HEK293 (cell line): ENCODE data around the gene NINL.

Experiments
- CTCF ChIA-PET: fragments of 350-600 bp; formaldehyde crosslinking; extraction: SDS; loops from one replicate; lab custom pipeline; 2021; ENCODE audit warnings: antibody characterized with exemption; lab: Yijun Ruan, JAX
- POLR2A ChIA-PET: fragments of 300-600 bp; formaldehyde crosslinking; extraction: SDS; loops from one replicate; lab custom pipeline; 2020; ENCODE audit warnings: antibody characterized with exemption, inconsistent platforms; lab: Yijun Ruan, JAX
- H3K27ac ChIP-seq: fragments of 200-500 bp; sonication (Bioruptor generic); 2 replicates; pipeline ENCODE4 v1.5.1; 2014; ENCODE audit warnings: low read depth, low read length, control low read depth, inconsistent platforms; ENCODE audit errors: extremely low read depth
- H3K36me3 ChIP-seq, 2 experiments: fragments of 200-500 bp in 1 of 2; sonication (Bioruptor generic) in 1 of 2; 1 replicate in 1 of 2; 2 replicates in 1 of 2; pipeline ENCODE4 v1.5.1; 2014 to 2017; ENCODE audit warnings: inconsistent platforms in 2 of 2, low read length in 2 of 2; ENCODE audit not compliant: control insufficient read depth in 2 of 2, insufficient read depth in 1 of 2
- H3K4me1 ChIP-seq: fragments of 200-500 bp; sonication (Bioruptor generic); 2 replicates; pipeline ENCODE4 v1.5.1; 2014; ENCODE audit warnings: mild to moderate bottlenecking, low read length, inconsistent platforms; ENCODE audit not compliant: control insufficient read depth, insufficient read depth
- H3K4me3 ChIP-seq: 2 replicates; pipeline ENCODE4 v1.5.1; 2011; ENCODE audit warnings: low read depth, mild to moderate bottlenecking, control low read depth, low read length, moderate library complexity
- H3K9me3 ChIP-seq: fragments of 200-500 bp; sonication (Bioruptor generic); 2 replicates; pipeline ENCODE4 v1.5.1; 2014; ENCODE audit warnings: low read depth, low read length, inconsistent platforms; ENCODE audit not compliant: control insufficient read depth, insufficient read depth
- BCL11A ChIP-seq: fragments of 450-650 bp; formaldehyde crosslinking; IDR thresholded peaks from 2 replicates; pipeline ENCODE4 v1.5.1; 2016; ENCODE audit warnings: low read depth, missing biosample characterization, missing genetic modification characterization
- BCL11B ChIP-seq: fragments of 450-650 bp; formaldehyde crosslinking; IDR thresholded peaks from 2 replicates; pipeline ENCODE4 v1.5.1; 2016; ENCODE audit warnings: low read depth, missing biosample characterization, missing genetic modification characterization
- EGR2 ChIP-seq: fragments of 450-650 bp; formaldehyde crosslinking; IDR thresholded peaks from 2 replicates; pipeline ENCODE4 v1.5.1; 2016; ENCODE audit warnings: low read depth, missing biosample characterization, missing genetic modification characterization
- GFI1B ChIP-seq: fragments of 450-650 bp; formaldehyde crosslinking; IDR thresholded peaks from 2 replicates; pipeline ENCODE4 v1.5.1; 2016; ENCODE audit warnings: missing biosample characterization, missing genetic modification characterization
- GLIS1 ChIP-seq: fragments of 450-650 bp; formaldehyde crosslinking; IDR thresholded peaks from 2 replicates; pipeline ENCODE4 v1.5.1; 2016; ENCODE audit warnings: missing biosample characterization, missing genetic modification characterization
- MEIS1 ChIP-seq: sonication (generic); formaldehyde crosslinking; IDR thresholded peaks from 2 replicates; pipeline ENCODE4 v1.8.1; 2022; ENCODE audit warnings: missing genetic modification reagents, mild to moderate bottlenecking, borderline replicate concordance
- OVOL3 ChIP-seq: fragments of 450-650 bp; formaldehyde crosslinking; IDR thresholded peaks from 2 replicates; pipeline ENCODE4 v1.5.1; 2016; ENCODE audit warnings: missing biosample characterization, missing genetic modification characterization
- ZBTB1 ChIP-seq: fragments of 450-650 bp; formaldehyde crosslinking; IDR thresholded peaks from 2 replicates; pipeline ENCODE4 v1.5.1; 2016; ENCODE audit warnings: missing biosample characterization, missing genetic modification characterization
- ZBTB6 ChIP-seq: fragments of 450-650 bp; formaldehyde crosslinking; IDR thresholded peaks from 2 replicates; pipeline ENCODE4 v1.5.1; 2017; ENCODE audit warnings: missing biosample characterization, missing genetic modification characterization
- ZBTB7A ChIP-seq: fragments of 450-650 bp; formaldehyde crosslinking; IDR thresholded peaks from 2 replicates; pipeline ENCODE4 v1.5.1; 2016; ENCODE audit warnings: low read depth, missing biosample characterization, missing genetic modification characterization
- ZNF10 ChIP-seq: fragments of 450-650 bp; formaldehyde crosslinking; IDR thresholded peaks from 2 replicates; pipeline ENCODE4 v1.5.1; 2017; ENCODE audit warnings: missing biosample characterization, missing genetic modification characterization
- ZNF121 ChIP-seq: fragments of 450-650 bp; formaldehyde crosslinking; IDR thresholded peaks from 2 replicates; pipeline ENCODE4 v1.5.1; 2016; ENCODE audit warnings: missing biosample characterization, missing genetic modification characterization
- ZNF132 ChIP-seq: fragments of 450-650 bp; formaldehyde crosslinking; IDR thresholded peaks from 2 replicates; pipeline ENCODE4 v1.5.1; 2017; ENCODE audit warnings: missing biosample characterization, missing genetic modification characterization, borderline replicate concordance
- ZNF169 ChIP-seq: fragments of 450-650 bp; formaldehyde crosslinking; IDR thresholded peaks from 2 replicates; pipeline ENCODE4 v1.5.1; 2016; ENCODE audit warnings: missing biosample characterization, missing genetic modification characterization
- ZNF398 ChIP-seq: fragments of 450-650 bp; formaldehyde crosslinking; IDR thresholded peaks from 2 replicates; pipeline ENCODE4 v1.5.1; 2017; ENCODE audit warnings: missing biosample characterization, missing genetic modification characterization
- ZNF48 ChIP-seq: fragments of 450-650 bp; formaldehyde crosslinking; IDR thresholded peaks from 2 replicates; pipeline ENCODE4 v1.5.1; 2016; ENCODE audit warnings: missing biosample characterization, missing genetic modification characterization
- ZNF561 ChIP-seq: fragments of 450-650 bp; IDR thresholded peaks from 2 replicates; pipeline ENCODE4 v1.5.1; 2018; ENCODE audit warnings: missing biosample characterization, missing genetic modification characterization, borderline replicate concordance
- ZNF670 ChIP-seq: fragments of 450-650 bp; formaldehyde crosslinking; IDR thresholded peaks from 2 replicates; pipeline ENCODE4 v1.5.1; 2016; ENCODE audit warnings: missing biosample characterization, missing genetic modification characterization, low read depth
- ZNF692 ChIP-seq: fragments of 450-650 bp; formaldehyde crosslinking; IDR thresholded peaks from 2 replicates; pipeline ENCODE4 v1.5.1; 2016; ENCODE audit warnings: missing biosample characterization, missing genetic modification characterization
- ZNF830 ChIP-seq: fragments of 450-650 bp; IDR thresholded peaks from 2 replicates; pipeline ENCODE4 v1.5.0; 2018; ENCODE audit warnings: missing biosample characterization, missing genetic modification characterization, low read depth, mild to moderate bottlenecking, moderate library complexity
- ZXDB ChIP-seq: fragments of 450-650 bp; formaldehyde crosslinking; IDR thresholded peaks from 2 replicates; pipeline ENCODE4 v1.5.1; 2016; ENCODE audit warnings: missing biosample characterization, missing genetic modification characterization
- TF ChIP-seq, protein P1 (sequence below): fragments of 450-650 bp; formaldehyde crosslinking; IDR thresholded peaks from 2 replicates; pipeline ENCODE4 v1.5.1; 2016; ENCODE audit warnings: missing biosample characterization, missing genetic modification characterization, low read depth
- TF ChIP-seq, protein P2 (sequence below): fragments of 450-650 bp; IDR thresholded peaks from 2 replicates; pipeline ENCODE4 v1.5.1; 2018; ENCODE audit warnings: missing biosample characterization, mild to moderate bottlenecking, missing genetic modification characterization

The NINL gene

GRCh38 chr20:25480156-25480555 lies 105.2 kb downstream of the NINL start:
- Histone ChIP-seq H3K9me3 (no peaks in the 10 kb centered on the region), H3K4me3 (no peak overlapping the region), H3K36me3 (peaks cover 0 to 79% of the 10 kb centered on the region in 2 experiments; a peak in 1 of 3 replicates), H3K4me1 (no peaks in the 10 kb centered on the region), H3K27ac (no peak overlapping the region)
- TF ChIP-seq ZNF398 (tag by site-specific recombination) (no peak), ZNF830 (tag by site-specific recombination) (no peak), ZBTB1 (tag by site-specific recombination) (no peak), ZXDB (tag by site-specific recombination) (no peak), BCL11B (tag by site-specific recombination) (no peak), EGR2 (tag by site-specific recombination) (no peak), ZBTB6 (tag by site-specific recombination) (no peak), ZNF169 (tag by site-specific recombination) (no peak), GLIS1 (tag by site-specific recombination) (no peak), ZNF10 (tag by site-specific recombination) (no peak), GFI1B (no peak), OVOL3 (tag by site-specific recombination) (no peak), ZNF670 (tag by site-specific recombination) (no peak)
- TF ChIP-seq, protein P1, sequence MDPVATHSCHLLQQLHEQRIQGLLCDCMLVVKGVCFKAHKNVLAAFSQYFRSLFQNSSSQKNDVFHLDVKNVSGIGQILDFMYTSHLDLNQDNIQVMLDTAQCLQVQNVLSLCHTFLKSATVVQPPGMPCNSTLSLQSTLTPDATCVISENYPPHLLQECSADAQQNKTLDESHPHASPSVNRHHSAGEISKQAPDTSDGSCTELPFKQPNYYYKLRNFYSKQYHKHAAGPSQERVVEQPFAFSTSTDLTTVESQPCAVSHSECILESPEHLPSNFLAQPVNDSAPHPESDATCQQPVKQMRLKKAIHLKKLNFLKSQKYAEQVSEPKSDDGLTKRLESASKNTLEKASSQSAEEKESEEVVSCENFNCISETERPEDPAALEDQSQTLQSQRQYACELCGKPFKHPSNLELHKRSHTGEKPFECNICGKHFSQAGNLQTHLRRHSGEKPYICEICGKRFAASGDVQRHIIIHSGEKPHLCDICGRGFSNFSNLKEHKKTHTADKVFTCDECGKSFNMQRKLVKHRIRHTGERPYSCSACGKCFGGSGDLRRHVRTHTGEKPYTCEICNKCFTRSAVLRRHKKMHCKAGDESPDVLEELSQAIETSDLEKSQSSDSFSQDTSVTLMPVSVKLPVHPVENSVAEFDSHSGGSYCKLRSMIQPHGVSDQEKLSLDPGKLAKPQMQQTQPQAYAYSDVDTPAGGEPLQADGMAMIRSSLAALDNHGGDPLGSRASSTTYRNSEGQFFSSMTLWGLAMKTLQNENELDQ (tag by site-specific recombination), result no peak
- ChIA-PET CTCF (interaction anchor here (0.7 kb wide), 1 partner anchor 181 kb away, joined by 3 read pairs; no protein-coding TSS in a partner anchor), POLR2A (no interaction called here)

DNA sequence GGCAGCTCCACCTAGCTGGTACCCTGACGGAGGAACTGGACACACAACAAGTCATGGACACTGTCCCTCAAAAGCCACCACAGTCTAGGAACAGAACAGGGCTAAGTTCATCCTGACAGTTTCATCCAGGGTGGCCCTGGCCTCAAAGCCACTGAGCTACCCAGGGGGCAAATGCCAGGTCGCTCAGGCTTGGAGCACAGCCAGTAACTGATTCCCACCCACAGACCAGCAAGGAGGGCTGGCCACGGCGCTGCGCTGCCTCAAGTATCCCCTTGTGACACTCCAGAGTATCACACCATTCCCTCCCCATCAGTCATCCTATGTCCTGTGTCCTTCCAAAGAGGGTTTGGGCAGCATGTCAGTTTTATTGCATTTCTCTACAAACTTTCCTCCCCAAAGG lies 105.7 kb downstream of the NINL start:
- no peaks in the 10 kb centered on the region for H3K9me3 ChIP-seq
- POLR2A ChIA-PET, result no interaction called here
- no peak for TF ChIP-seq ZBTB7A (tag by site-specific recombination)
- TF ChIP-seq, protein P2, sequence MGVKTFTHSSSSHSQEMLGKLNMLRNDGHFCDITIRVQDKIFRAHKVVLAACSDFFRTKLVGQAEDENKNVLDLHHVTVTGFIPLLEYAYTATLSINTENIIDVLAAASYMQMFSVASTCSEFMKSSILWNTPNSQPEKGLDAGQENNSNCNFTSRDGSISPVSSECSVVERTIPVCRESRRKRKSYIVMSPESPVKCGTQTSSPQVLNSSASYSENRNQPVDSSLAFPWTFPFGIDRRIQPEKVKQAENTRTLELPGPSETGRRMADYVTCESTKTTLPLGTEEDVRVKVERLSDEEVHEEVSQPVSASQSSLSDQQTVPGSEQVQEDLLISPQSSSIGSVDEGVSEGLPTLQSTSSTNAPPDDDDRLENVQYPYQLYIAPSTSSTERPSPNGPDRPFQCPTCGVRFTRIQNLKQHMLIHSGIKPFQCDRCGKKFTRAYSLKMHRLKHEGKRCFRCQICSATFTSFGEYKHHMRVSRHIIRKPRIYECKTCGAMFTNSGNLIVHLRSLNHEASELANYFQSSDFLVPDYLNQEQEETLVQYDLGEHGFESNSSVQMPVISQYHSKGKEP (tag by site-specific recombination), result no peak
- TF ChIP-seq ZNF121 (tag by site-specific recombination), result no peak
- TF ChIP-seq ZNF132 (tag by site-specific recombination), result no peak
- no peak for TF ChIP-seq ZNF692
- TF ChIP-seq ZNF48, result no peak
- TF ChIP-seq BCL11A (tag by site-specific recombination), result no peak
- no peak for TF ChIP-seq MEIS1
- no peak for TF ChIP-seq ZNF561
- TF ChIP-seq, all 188 proteins: peak for 0
- Histone ChIP-seq H3K4me1 (no peaks in the 10 kb centered on the region), H3K4me3 (no peak overlapping the region), H3K27ac (no peak overlapping the region), H3K36me3 (peaks cover 0 to 74% of the 10 kb centered on the region in 2 experiments; a peak in 2 of 3 replicates)
- CTCF ChIA-PET, result interaction anchor here (0.5 to 0.7 kb wide), 2 partner anchors 179 to 180 kb away, joined by 3 read pairs; no protein-coding TSS in a partner anchor
